B cell (primary cell): ENCODE measurements around the gene TRPM2. TPM values are rescaled to one million over a fixed set of nuclear protein-coding genes. Genes with fewer than 3 reads are reported as not detected.

Experiments used
- ATAC-seq: fragments of 200-7000 bp; cut with Tn5 transposase; one replicate; pipeline ENCODE4 v1.10.0; 2021; ENCODE audit warnings: low read depth, mild to moderate bottlenecking, moderate number of reproducible peaks, moderate library complexity
- CTCF ChIA-PET: fragments of 350-600 bp; sonication (Branson Sonifier 250); formaldehyde crosslinking; loops from one replicate; lab custom pipeline; 2021; ENCODE audit warnings: antibody characterized with exemption, inconsistent platforms; lab: Charles Lee
- POLR2A ChIA-PET: fragments of 350-600 bp; sonication (Branson Sonifier 250); formaldehyde crosslinking; loops from one replicate; lab custom pipeline; 2021; ENCODE audit warnings: antibody characterized with exemption; lab: Charles Lee
- DNase-seq: peaks from one replicate; pipeline ENCODE4 v3.0.0; 2013
- H2AFZ ChIP-seq: 2 replicates; pipeline ENCODE4 v1.6.1; 2012; ENCODE audit warnings: mild to moderate bottlenecking, low read depth, low read length; ENCODE audit not compliant: insufficient read depth, poor library complexity, severe bottlenecking
- H3K27ac ChIP-seq, 2 donors: 1 replicate in 1 of 2; 2 replicates in 1 of 2; pipeline ENCODE4 v1.5.1; 2012 to 2013; ENCODE audit warnings: low read length in 2 of 2, mild to moderate bottlenecking in 2 of 2, moderate library complexity in 1 of 2
- H3K27me3 ChIP-seq, 4 experiments: fragments of 200-600 bp in 1 of 4; sonication (generic) in 1 of 4; replicated peaks in 1 of 4; 1 replicate in 2 of 4; 2 replicates in 2 of 4; pipeline versions ENCODE4 v1.6.1 to v1.7.0; 2013 to 2016; ENCODE audit warnings: low read length in 3 of 4, mild to moderate bottlenecking in 2 of 4, mixed read lengths in 1 of 4, moderate library complexity in 1 of 4; ENCODE audit not compliant: insufficient read depth in 4 of 4, control insufficient read depth in 3 of 4; ENCODE audit errors: control extremely low read depth in 1 of 4
- H3K36me3 ChIP-seq, 2 experiments: replicated peaks in 1 of 2; 1 replicate in 1 of 2; 2 replicates in 1 of 2; pipeline versions ENCODE4 v1.6.1 to v1.7.1; 2013; ENCODE audit warnings: low read length in 1 of 2; ENCODE audit not compliant: insufficient read depth in 2 of 2, control insufficient read depth in 1 of 2; ENCODE audit errors: control extremely low read depth in 1 of 2, extremely low read depth in 1 of 2
- H3K4me1 ChIP-seq, 2 donors: fragments of 200-600 bp in 1 of 2; sonication (generic) in 1 of 2; 1 replicate in 1 of 2; 2 replicates in 1 of 2; pipeline versions ENCODE4 v1.5.1 to v1.6.1; 2013 to 2017; ENCODE audit warnings: low read length in 2 of 2; ENCODE audit not compliant: control insufficient read depth in 2 of 2, insufficient read depth in 2 of 2
- H3K4me2 ChIP-seq: replicated peaks from 2 replicates; pipeline ENCODE3; 2012; ENCODE audit warnings: mild to moderate bottlenecking, low read depth, low read length; ENCODE audit not compliant: poor library complexity, severe bottlenecking
- H3K4me3 ChIP-seq, 5 experiments: fragments of 200-600 bp in 1 of 5; sonication (generic) in 1 of 5; 1 replicate in 3 of 5; 2 replicates in 2 of 5; pipeline versions ENCODE4 v1.5.1 to v1.7.0; 2011 to 2016; ENCODE audit warnings: low read length in 4 of 5, mild to moderate bottlenecking in 4 of 5, low read depth in 2 of 5, control low read depth in 1 of 5, moderate library complexity in 1 of 5; ENCODE audit not compliant: insufficient read depth in 1 of 5; ENCODE audit errors: control extremely low read depth in 1 of 5, extremely low read depth in 1 of 5
- H3K79me2 ChIP-seq: fragments of 200-600 bp; sonication (generic); one replicate; pipeline ENCODE4 v1.6.0; 2016; ENCODE audit warnings: low read length; ENCODE audit not compliant: control insufficient read depth, insufficient read depth
- H3K9ac ChIP-seq: fragments of 200-600 bp; sonication (generic); 2 replicates; pipeline ENCODE4 v1.6.1; 2017; ENCODE audit warnings: mild to moderate bottlenecking, low read length, moderate library complexity
- H3K9me3 ChIP-seq, 3 donors: one replicate each; pipeline versions ENCODE4 v1.6.1 to v1.7.1; 2013; ENCODE audit warnings: low read length in 2 of 3; ENCODE audit not compliant: control insufficient read depth in 2 of 3, insufficient read depth in 1 of 3; ENCODE audit errors: control extremely low read depth in 1 of 3
- H4K20me1 ChIP-seq: 2 replicates; pipeline ENCODE4 v1.6.0; 2012; ENCODE audit warnings: mild to moderate bottlenecking, low read length; ENCODE audit not compliant: insufficient read depth, control insufficient read depth, poor library complexity, severe bottlenecking
- H3K27ac Mint-ChIP-seq: one replicate; pipeline ENCODE4 v1.8.0; 2021; ENCODE audit warnings: mixed read lengths
- H3K27me3 Mint-ChIP-seq: one replicate; pipeline ENCODE4 v1.8.0; 2021; ENCODE audit warnings: mixed read lengths
- H3K4me1 Mint-ChIP-seq: one replicate; pipeline ENCODE4 v1.8.0; 2021; ENCODE audit warnings: mixed read lengths
- H3K4me3 Mint-ChIP-seq: one replicate; pipeline ENCODE4 v1.8.0; 2021; ENCODE audit warnings: mixed read lengths
- H3K9me3 Mint-ChIP-seq: one replicate; pipeline ENCODE4 v1.8.0; 2022; ENCODE audit warnings: mixed read lengths; ENCODE audit not compliant: insufficient read depth
- EZH2 ChIP-seq: IDR thresholded peaks from 2 replicates; pipeline ENCODE4 v1.6.1; 2012; ENCODE audit warnings: borderline replicate concordance, low read depth, mild to moderate bottlenecking, moderate library complexity, low read length; ENCODE audit not compliant: insufficient read depth, poor library complexity, severe bottlenecking
- WGBS: methylation state at CpG from one replicate; pipeline ENCODE4 v1.1.5; 2013; ENCODE audit warnings: missing lambda C conversion rate; ENCODE audit not compliant: insufficient coverage; 5-methylcytosine and 5-hydroxymethylcytosine counted together
- intact Hi-C: fragments of 100-400 bp; cut with micrococcal nuclease; formaldehyde crosslinking; loops from one replicate; pipeline ENCODE4 v1.10.0; 2022
- polyA plus RNA-seq: library from polyadenylated mRNA; depleted of rRNA; stranded (reverse); fragments of >200 nt; gene quantifications from 2 replicates; pipeline ENCODE4 v1.2.3, GENCODE V29; 2012
- total RNA-seq, 2 donors: library from RNA; stranded (reverse); fragments of 120-200 nt in 1 of 2; gene quantifications; 1 replicate in 1 of 2; 2 replicates in 1 of 2; pipeline versions ENCODE4 v1.2.3 to v1.2.4, GENCODE V29; 2013 to 2022
- TF ChIP-seq, protein P1 (sequence below): fragments of 200-600 bp; IDR thresholded peaks from one replicate; pipeline ENCODE4 v1.8.0; 2022; ENCODE audit warnings: antibody characterized with exemption, mild to moderate bottlenecking

The TRPM2 gene
- total and polyA plus RNA-seq, 2 donors (not counting 1 experiment from before 2014, with no cell fraction given): 1.6 to 8.4 TPM

- Mint-ChIP-seq H3K4me3 (no peak overlapping the region), H3K9me3 (no peaks in the 10 kb centered on the region), H3K27me3 (no peaks in the 10 kb centered on the region), H3K27ac (no peak overlapping the region), H3K4me1 (peaks cover 6% of the 10 kb centered on the region)
- ATAC-seq (no peak), DNase-seq (no peak)
- Histone ChIP-seq H3K9ac (no peak overlapping the region), H3K4me3 (no peak overlapping the region), H3K4me1 (peaks cover 0 to 9% of the 10 kb centered on the region in 2 donors), H4K20me1 (no peaks in the 10 kb centered on the region), H3K9me3 (peaks cover 0 to 5% (median 0%) of the 10 kb centered on the region in 3 donors), H3K27me3 (no peaks in the 10 kb centered on the region), H2AFZ (no peak overlapping the region), H3K79me2 (no peaks in the 10 kb centered on the region), H3K27ac (no peak overlapping the region), H3K4me2 (no peak overlapping the region), H3K36me3 (peaks cover 0 to 4% of the 10 kb centered on the region in 2 experiments)
- ChIA-PET CTCF (no interaction called here), POLR2A (no interaction called here)
- TF ChIP-seq, protein P1, sequence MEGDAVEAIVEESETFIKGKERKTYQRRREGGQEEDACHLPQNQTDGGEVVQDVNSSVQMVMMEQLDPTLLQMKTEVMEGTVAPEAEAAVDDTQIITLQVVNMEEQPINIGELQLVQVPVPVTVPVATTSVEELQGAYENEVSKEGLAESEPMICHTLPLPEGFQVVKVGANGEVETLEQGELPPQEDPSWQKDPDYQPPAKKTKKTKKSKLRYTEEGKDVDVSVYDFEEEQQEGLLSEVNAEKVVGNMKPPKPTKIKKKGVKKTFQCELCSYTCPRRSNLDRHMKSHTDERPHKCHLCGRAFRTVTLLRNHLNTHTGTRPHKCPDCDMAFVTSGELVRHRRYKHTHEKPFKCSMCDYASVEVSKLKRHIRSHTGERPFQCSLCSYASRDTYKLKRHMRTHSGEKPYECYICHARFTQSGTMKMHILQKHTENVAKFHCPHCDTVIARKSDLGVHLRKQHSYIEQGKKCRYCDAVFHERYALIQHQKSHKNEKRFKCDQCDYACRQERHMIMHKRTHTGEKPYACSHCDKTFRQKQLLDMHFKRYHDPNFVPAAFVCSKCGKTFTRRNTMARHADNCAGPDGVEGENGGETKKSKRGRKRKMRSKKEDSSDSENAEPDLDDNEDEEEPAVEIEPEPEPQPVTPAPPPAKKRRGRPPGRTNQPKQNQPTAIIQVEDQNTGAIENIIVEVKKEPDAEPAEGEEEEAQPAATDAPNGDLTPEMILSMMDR: no peak
- TF ChIP-seq EZH2: no peak
- WGBS: no CpG with 5 or more reads among the region's 2 CpGs
- intact Hi-C loops: no loop called here
These were observed 39.5 kb downstream of the TRPM2 start for GRCh38 chr21:44392916-44393315.

GRCh38 chr21:44394733-44395132, 41.3 kb downstream of the TRPM2 start:
- Histone ChIP-seq H3K4me2 (no peak overlapping the region), H3K4me3 (no peak overlapping the region), H3K27ac (no peak overlapping the region), H3K4me1 (peaks cover 0 to 9% of the 10 kb centered on the region in 2 donors), H4K20me1 (no peaks in the 10 kb centered on the region), H3K36me3 (peaks cover 0 to 4% of the 10 kb centered on the region in 2 experiments), H2AFZ (no peak overlapping the region), H3K9ac (no peak overlapping the region), H3K27me3 (no peaks in the 10 kb centered on the region), H3K79me2 (no peaks in the 10 kb centered on the region), H3K9me3 (peaks cover 0 to 4% (median 0%) of the 10 kb centered on the region in 3 donors)
- Mint-ChIP-seq H3K4me1 (peaks cover 6% of the 10 kb centered on the region), H3K27me3 (no peaks in the 10 kb centered on the region), H3K27ac (no peak overlapping the region), H3K4me3 (no peak overlapping the region), H3K9me3 (no peaks in the 10 kb centered on the region)
- POLR2A ChIA-PET: no interaction called here
- 88% methylated on average over 5 of the region's 5 CpGs for WGBS
- DNase-seq (no peak), ATAC-seq (no peak)
- intact Hi-C loops: no loop called here
- TF ChIP-seq, protein P1: no peak
- no peak for TF ChIP-seq EZH2
- CTCF ChIA-PET: no interaction called here
